CD4-positive, alpha-beta T cell (primary cell): ENCODE data around the gene WNK1. TPM values are rescaled to one million over a fixed set of nuclear protein-coding genes. Genes with fewer than 3 reads are reported as not detected.
A peak's percentile ranks its signal among the peaks of the same experiment; 100 is the strongest.
"Not testable (repeated sequence)": the region's sequence is repeated elsewhere in the genome, so short reads cannot be mapped to it uniquely, and the experiment has no call there.

Source experiments
- ATAC-seq: fragments of 200-7000 bp; cut with Tn5 transposase; one replicate; pipeline ENCODE4 v1.10.0; 2022; ENCODE audit warnings: mild to moderate bottlenecking; ENCODE audit not compliant: poor library complexity
- CTCF ChIA-PET: fragments of 350-600 bp; sonication (Branson Sonifier 250); formaldehyde crosslinking; loops from one replicate; lab custom pipeline; 2021; ENCODE audit warnings: antibody characterized with exemption, inconsistent platforms; lab: Charles Lee
- POLR2A ChIA-PET: fragments of 350-600 bp; sonication (Branson Sonifier 250); formaldehyde crosslinking; loops from one replicate; lab custom pipeline; 2021; ENCODE audit warnings: antibody characterized with exemption, inconsistent platforms; lab: Charles Lee
- DNase-seq, 14 experiments: peaks; one replicate each; pipeline ENCODE4 v3.0.0-alpha.2; 2013 to 2020; ENCODE audit warnings: mixed read lengths in 2 of 14
- H3K27ac ChIP-seq, 2 donors: one replicate each; pipeline versions ENCODE4 v1.5.1 to v1.7.0; 2013; ENCODE audit warnings: low read length in 2 of 2, low read depth in 1 of 2, mild to moderate bottlenecking in 1 of 2
- H3K27me3 ChIP-seq, 2 experiments: 1 replicate in 1 of 2; 2 replicates in 1 of 2; pipeline versions ENCODE4 v1.6.1 to v1.7.0; 2013; ENCODE audit warnings: low read length in 2 of 2, control low read depth in 1 of 2, mild to moderate bottlenecking in 1 of 2, moderate library complexity in 1 of 2; ENCODE audit not compliant: insufficient read depth in 2 of 2, control insufficient read depth in 1 of 2
- H3K36me3 ChIP-seq: one replicate; pipeline ENCODE4 v1.6.1; 2013; ENCODE audit warnings: low read length, control low read depth; ENCODE audit not compliant: insufficient read depth
- H3K4me1 ChIP-seq: one replicate; pipeline ENCODE4 v1.6.1; 2013; ENCODE audit warnings: low read length, control low read depth; ENCODE audit not compliant: insufficient read depth
- H3K4me3 ChIP-seq: one replicate; pipeline ENCODE4 v1.5.1; 2013; ENCODE audit warnings: mild to moderate bottlenecking, low read length, moderate library complexity
- H3K9me3 ChIP-seq, 2 experiments: 1 replicate in 1 of 2; 2 replicates in 1 of 2; pipeline versions ENCODE4 v1.6.1 to v1.7.0; 2013; ENCODE audit warnings: low read length in 2 of 2, mild to moderate bottlenecking in 2 of 2, control low read depth in 1 of 2, moderate library complexity in 1 of 2; ENCODE audit not compliant: control insufficient read depth in 1 of 2, insufficient read depth in 1 of 2
- H3K27ac Mint-ChIP-seq: one replicate; pipeline ENCODE4 v1.8.0; 2020; ENCODE audit warnings: mixed read lengths
- H3K27me3 Mint-ChIP-seq: one replicate; pipeline ENCODE4 v1.8.0; 2021; ENCODE audit warnings: mixed read lengths
- H3K36me3 Mint-ChIP-seq: one replicate; pipeline ENCODE4 v1.8.0; 2021; ENCODE audit warnings: low read depth, mixed read lengths
- H3K4me1 Mint-ChIP-seq: one replicate; pipeline ENCODE4 v1.8.0; 2021; ENCODE audit warnings: low read depth, mixed read lengths
- H3K4me3 Mint-ChIP-seq: one replicate; pipeline ENCODE4 v1.8.0; 2020; ENCODE audit warnings: mild to moderate bottlenecking, mixed read lengths
- H3K9me3 Mint-ChIP-seq: one replicate; pipeline ENCODE4 v1.8.0; 2020; ENCODE audit warnings: mixed read lengths
- intact Hi-C, 2 experiments: fragments of 100-400 bp; cut with DNase I in 1 of 2; cut with micrococcal nuclease in 1 of 2; formaldehyde crosslinking; loops; one replicate each; pipeline versions ENCODE4 v1.15.1 to v1.9.0; 2023 to 2025; cut with DNase I, micrococcal nuclease
- total RNA-seq, 174 experiments: library from RNA in 2 of 174; stranded (reverse) in 2 of 174; gene quantifications; one replicate each; pipeline ENCODE4 v1.2.3 and lab custom pipeline; 2021 to 2026
- TF ChIP-seq, protein P1 (sequence below): fragments of 200-600 bp; IDR thresholded peaks from one replicate; pipeline ENCODE4 v1.8.0; 2022; ENCODE audit warnings: antibody characterized with exemption, mild to moderate bottlenecking

The WNK1 gene
- total RNA-seq, 2 experiments from 2014 or later, result 193 to 198 TPM

DNA sequence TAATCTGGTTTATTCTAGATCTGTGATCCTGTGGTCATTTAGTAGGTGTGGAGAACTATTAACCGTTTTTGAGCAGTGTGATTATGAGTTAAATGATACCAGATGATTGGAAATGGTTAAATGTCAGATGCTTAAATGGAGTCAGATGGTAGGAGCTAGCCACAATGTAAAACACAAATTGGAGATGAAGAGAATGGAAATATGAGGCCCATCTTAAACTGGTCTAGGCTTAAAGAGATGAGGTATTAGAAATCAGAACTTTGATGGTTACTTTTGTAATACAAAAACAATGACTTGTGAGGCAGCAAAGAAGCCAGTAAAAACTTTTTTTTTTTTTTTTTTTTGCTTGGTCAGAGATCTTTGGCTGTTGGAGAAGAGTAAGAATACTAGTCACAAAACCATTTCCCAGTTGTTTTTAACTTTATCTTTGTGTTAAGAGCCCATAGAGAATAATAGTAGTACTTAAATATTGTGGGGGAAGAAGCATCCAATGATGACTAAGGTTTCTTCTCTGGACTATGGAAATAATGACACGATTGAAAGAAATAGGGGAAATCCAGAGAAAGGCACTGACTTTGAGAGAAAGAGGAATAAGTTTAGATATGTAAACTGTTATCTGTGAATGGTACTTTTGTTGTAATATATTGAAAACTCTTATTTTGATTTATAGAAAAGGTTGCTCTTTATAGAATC lies 95.9 kb downstream of the WNK1 start:
- Mint-ChIP-seq H3K27me3 (no peaks in the 10 kb centered on the region), H3K27ac (peak overlapping the region; percentile 15), H3K4me1 (peaks cover 66% of the 10 kb centered on the region), H3K9me3 (peaks cover 4% of the 10 kb centered on the region), H3K4me3 (no peak overlapping the region), H3K36me3 (peaks cover 62% of the 10 kb centered on the region)
- TF ChIP-seq, protein P1, sequence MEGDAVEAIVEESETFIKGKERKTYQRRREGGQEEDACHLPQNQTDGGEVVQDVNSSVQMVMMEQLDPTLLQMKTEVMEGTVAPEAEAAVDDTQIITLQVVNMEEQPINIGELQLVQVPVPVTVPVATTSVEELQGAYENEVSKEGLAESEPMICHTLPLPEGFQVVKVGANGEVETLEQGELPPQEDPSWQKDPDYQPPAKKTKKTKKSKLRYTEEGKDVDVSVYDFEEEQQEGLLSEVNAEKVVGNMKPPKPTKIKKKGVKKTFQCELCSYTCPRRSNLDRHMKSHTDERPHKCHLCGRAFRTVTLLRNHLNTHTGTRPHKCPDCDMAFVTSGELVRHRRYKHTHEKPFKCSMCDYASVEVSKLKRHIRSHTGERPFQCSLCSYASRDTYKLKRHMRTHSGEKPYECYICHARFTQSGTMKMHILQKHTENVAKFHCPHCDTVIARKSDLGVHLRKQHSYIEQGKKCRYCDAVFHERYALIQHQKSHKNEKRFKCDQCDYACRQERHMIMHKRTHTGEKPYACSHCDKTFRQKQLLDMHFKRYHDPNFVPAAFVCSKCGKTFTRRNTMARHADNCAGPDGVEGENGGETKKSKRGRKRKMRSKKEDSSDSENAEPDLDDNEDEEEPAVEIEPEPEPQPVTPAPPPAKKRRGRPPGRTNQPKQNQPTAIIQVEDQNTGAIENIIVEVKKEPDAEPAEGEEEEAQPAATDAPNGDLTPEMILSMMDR, result no peak
- Histone ChIP-seq H3K36me3 (peaks cover 30% of the 10 kb centered on the region), H3K4me3 (no peak overlapping the region), H3K9me3 (no peaks in the 10 kb centered on the region), H3K27ac (peak overlapping the region in 1 of 2 donors; percentile 6), H3K4me1 (peaks cover 3% of the 10 kb centered on the region), H3K27me3 (no peaks in the 10 kb centered on the region)
- DNase-seq, result no peak
- ChIA-PET CTCF (interaction anchor here (1.4 kb wide), 1 partner anchor 10 kb away, joined by 4 read pairs; no protein-coding TSS in a partner anchor), POLR2A (interaction anchor here (0.7 kb wide), 1 partner anchor 12 kb away, joined by 3 read pairs; no protein-coding TSS in a partner anchor)
- intact Hi-C loops, result no loop called here
- no peak for ATAC-seq

GRCh38 chr12:848882-849527 lies 96.6 kb downstream of the WNK1 start:
- POLR2A ChIA-PET, result no interaction called here
- ATAC-seq, result no peak

GRCh38 chr12:849733-850437 lies 97.5 kb downstream of the WNK1 start:
- H3K27ac Mint-ChIP-seq, CTCF ChIA-PET: not testable (repeated sequence)
- peaks cover 66% of the 10 kb centered on the region for H3K4me1 Mint-ChIP-seq

More at GRCh38 chr12:848882-849527, 96.6 kb downstream of the WNK1 start:
- Histone ChIP-seq H3K9me3 (no peaks in the 10 kb centered on the region), H3K4me1 (peaks cover 3% of the 10 kb centered on the region), H3K36me3 (peaks cover 28% of the 10 kb centered on the region), H3K27me3 (no peaks in the 10 kb centered on the region), H3K4me3 (no peak overlapping the region), H3K27ac (peak overlapping the region in 1 of 2 donors; percentile 6)
- Mint-ChIP-seq H3K27ac (peak overlapping the region; percentile 15), H3K4me1 (peaks cover 67% of the 10 kb centered on the region), H3K27me3 (no peaks in the 10 kb centered on the region), H3K36me3 (peaks cover 61% of the 10 kb centered on the region), H3K4me3 (no peak overlapping the region), H3K9me3 (peaks cover 4% of the 10 kb centered on the region)
- intact Hi-C loops, result no loop called here
- no peak for DNase-seq
- TF ChIP-seq, protein P1, result no peak
- CTCF ChIA-PET, result interaction anchor here (1.4 kb wide), 1 partner anchor 9 kb away, joined by 4 read pairs; no protein-coding TSS in a partner anchor

More at GRCh38 chr12:849733-850437, 97.5 kb downstream of the WNK1 start:
- POLR2A ChIA-PET, H3K4me1 ChIP-seq, H3K27ac ChIP-seq, H3K9me3 ChIP-seq, DNase-seq, H3K4me3 Mint-ChIP-seq, H3K27me3 Mint-ChIP-seq, intact Hi-C loops, H3K4me3 ChIP-seq, H3K27me3 ChIP-seq, H3K9me3 Mint-ChIP-seq, ATAC-seq: not testable (repeated sequence)
- H3K36me3 Mint-ChIP-seq, result peaks cover 58% of the 10 kb centered on the region
- peaks cover 28% of the 10 kb centered on the region for H3K36me3 ChIP-seq
